VCaP (cell line): Measurements from ENCODE around the gene HRAS.

Experiments used
- H3K27ac ChIP-seq: fragments of 450-650 bp; 2 replicates; pipeline ENCODE4 v1.5.1; 2017
- TF ChIP-seq, protein P1 (sequence below): fragments of 450-650 bp; conservative IDR thresholded peaks from 2 replicates; pipeline ENCODE4 v1.5.1; 2017; ENCODE audit warnings: mild to moderate bottlenecking, moderate library complexity

HRAS gene

DNA sequence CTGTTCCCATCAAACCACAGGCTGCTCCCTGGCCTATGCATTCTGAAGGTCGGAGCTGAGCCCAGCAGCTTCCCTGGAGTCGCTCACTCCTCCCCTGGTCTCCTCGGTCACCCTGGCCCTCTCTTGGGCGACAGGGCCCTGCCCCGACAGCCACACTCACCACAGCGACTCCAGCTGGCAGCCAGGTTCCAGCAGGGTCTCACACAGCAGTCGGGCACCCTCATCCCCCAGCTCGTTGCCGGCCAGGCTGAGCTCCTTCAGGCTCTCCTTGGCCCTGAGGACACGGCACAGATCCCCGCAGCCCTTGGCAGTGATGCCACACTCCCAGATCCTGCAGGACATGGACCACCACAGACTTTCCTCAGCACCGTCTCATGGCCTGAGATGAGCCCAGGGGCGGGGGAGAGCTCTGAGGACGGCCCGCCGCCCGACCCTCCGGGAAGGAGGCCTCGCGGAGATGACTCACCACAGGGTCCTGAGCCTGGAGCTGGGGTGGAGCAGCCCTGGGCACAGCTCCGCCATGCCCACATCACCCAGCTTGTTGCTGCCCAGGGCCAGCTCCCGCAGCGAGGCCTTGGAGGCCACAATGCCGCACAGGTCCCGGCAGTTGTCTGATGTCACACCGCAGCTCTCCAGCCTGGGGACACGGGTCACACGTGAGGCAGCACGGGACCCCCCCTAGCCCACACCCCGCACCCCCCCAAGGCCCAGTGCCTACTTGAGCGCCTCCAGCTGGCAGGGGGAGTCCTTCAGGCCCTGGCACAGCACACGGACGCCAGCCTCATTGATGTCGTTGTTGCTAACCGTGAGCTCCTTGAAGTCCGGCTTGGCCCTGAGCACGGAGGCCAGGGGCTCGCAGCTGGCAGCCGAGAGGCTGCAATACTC, 36.8 kb downstream of the HRAS start:
- no peak overlapping the region for H3K27ac ChIP-seq
- TF ChIP-seq, protein P1, sequence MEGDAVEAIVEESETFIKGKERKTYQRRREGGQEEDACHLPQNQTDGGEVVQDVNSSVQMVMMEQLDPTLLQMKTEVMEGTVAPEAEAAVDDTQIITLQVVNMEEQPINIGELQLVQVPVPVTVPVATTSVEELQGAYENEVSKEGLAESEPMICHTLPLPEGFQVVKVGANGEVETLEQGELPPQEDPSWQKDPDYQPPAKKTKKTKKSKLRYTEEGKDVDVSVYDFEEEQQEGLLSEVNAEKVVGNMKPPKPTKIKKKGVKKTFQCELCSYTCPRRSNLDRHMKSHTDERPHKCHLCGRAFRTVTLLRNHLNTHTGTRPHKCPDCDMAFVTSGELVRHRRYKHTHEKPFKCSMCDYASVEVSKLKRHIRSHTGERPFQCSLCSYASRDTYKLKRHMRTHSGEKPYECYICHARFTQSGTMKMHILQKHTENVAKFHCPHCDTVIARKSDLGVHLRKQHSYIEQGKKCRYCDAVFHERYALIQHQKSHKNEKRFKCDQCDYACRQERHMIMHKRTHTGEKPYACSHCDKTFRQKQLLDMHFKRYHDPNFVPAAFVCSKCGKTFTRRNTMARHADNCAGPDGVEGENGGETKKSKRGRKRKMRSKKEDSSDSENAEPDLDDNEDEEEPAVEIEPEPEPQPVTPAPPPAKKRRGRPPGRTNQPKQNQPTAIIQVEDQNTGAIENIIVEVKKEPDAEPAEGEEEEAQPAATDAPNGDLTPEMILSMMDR = no peak

DNA sequence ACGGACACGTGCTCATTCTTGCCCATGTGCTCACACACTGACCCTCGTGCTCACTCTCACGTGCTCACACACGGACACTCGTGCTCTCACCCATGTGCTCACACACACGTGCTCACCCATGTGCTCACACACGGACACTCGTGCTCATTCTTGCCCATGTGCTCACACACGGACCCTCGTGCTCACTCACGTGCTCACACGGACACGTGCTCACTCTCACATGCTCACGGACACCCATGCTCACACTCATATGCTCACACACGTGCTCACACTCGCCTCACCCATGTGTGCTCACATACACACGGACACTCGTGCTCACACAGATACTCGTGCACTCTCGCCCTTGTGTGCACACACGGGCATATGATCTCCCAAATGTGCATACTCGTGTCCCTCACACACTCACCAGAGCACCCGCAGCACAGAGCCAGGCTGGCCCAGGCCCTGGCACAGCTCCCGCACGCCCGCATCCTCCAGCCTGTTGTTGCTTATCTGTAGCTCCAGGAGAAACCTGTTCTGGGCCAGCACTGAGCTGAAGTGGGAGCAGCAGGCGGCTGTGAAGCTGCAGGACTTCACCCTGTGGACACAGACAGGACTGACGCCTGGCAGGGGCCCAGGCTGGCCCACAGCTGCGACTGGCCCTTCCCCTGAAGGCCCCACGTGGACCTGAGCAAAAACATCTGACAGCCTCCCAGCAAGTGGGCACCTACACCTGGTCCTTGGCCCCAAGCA, 37.6 kb downstream of the HRAS start:
- H3K27ac ChIP-seq = no peak overlapping the region
- TF ChIP-seq, protein P1 = no peak

DNA sequence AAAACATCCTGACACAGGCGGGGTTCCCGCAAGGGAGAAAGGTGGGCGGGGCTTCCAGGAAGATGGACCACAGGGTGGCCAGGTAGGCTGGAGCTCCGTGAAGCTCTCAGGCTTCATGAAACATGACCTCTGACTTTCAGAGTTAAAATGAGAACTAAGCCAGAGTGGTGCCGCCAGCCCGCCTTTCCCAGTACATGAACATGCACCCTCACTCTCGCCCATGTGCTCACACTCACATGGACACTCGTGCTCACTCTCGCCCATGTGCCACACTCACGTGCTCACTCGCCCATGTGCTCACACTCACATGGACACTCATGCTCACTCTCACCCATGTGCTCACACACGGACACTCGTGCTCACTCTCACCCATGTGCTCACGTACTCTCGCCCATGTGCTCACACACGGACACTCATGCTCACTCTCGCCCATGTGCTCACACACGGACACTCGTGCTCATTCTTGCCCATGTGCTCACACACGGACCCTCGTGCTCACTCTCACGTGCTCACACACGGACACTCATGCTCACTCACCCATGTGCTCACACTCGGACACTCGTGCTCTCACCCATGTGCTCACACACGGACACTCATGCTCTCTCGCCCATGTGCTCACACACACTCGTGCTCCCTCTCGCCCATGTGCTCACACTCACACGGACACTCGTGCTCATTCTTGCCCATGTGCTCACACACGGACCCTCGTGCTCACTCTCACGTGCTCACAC, 38.4 kb downstream of the HRAS start:
- TF ChIP-seq, protein P1 = no peak
- H3K27ac ChIP-seq = no peak overlapping the region

DNA sequence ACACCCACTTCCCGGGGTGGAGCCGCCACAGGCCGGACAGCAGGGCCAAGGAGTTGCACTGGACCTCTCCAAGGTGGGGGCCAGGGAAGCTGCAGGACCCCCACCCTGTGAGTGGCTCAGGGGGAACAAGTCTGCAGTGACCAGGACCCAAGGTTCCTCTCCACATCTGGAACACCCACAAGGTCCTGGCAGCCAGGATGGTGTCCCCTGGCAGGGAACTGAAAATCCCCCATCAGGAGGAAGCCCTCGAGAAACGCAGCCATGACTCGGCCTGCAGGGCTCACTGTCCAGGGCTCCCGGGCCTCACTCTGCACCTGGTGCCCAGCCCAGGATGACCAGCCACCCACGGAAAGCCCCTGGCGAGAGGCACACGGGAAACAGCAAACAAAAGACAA, 39.8 kb downstream of the HRAS start:
- no peak overlapping the region for H3K27ac ChIP-seq
- TF ChIP-seq, protein P1 = no peak

DNA sequence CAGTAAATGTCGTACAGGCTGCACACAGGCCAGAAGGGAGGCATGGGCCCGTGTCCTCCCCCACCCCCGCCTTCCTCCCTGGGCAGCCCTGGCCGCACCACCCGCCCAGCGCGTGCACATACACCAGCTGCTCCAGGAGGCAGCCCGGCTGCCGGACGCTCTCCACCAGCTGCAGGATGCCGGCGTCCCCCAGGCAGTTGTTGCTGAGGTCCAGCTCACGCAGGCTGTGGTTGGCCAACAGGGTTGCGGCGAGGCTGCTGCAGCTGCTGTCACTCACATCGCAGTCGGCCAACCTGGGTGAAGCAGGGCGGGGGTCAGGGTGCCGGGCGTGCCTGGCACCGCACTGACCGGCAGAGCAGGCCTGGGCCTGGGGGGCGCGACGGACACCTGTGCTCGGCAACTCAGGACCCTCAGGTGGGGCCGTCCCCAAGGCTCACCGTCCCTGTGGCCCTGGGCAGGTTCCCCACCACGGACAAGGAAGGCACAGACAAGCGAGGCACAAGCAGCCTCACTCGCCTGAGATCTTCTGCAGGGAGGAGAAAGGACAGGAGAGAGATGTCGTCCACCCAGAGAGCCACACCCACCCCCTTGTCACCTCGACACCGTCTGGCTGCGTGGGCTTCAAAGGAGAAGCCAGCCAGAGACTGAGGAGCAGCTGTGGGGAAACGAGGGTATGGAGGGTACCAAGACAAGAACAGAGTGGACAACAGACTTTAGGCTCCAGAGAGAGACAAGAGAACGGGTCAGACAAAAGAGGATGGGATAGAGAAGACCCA, 40.4 kb downstream of the HRAS start:
- H3K27ac ChIP-seq = no peak overlapping the region
- TF ChIP-seq, protein P1 = no peak

DNA sequence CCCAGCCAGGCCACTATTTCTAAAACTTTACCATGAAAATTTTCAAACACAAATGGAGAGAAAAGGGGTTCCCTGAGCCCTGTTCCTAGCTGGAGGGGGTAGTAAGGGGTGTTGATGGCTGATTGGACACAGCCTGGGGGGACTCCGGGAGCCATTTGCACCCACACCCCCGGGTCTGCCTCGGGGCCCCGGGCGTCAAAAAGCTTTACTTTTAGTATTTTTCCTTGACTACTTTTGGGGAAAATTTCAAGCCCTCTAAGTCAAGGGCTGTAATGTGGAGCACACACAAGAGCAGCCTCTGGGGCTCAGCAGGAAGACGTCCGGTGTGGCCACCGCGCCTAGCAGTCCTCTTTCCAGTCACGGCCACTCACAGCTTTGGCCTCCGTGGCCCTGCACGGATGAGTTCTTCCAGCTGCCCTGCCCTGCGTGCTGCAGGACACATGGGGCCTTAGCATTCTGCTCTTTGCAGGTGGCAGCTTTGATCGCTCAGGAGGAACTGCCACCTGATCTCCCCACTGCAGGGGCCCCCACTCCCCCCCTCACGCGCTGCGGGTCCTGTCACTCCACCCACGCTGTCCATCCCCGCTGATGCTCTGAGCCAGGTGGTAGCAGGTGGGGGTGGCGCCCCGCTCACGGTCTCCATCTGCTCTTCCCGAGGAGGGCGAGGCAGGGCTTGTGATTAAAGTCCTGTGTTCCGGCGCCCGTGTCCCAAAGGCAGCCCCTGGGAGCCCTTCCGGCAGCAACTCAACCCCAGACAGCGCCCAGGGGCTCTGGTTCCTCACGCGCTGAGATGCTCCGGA, 42.7 kb downstream of the HRAS start:
- TF ChIP-seq, protein P1 = no peak
- H3K27ac ChIP-seq = no peak overlapping the region
